ENCODE measurements around the gene BMPER.

DNA sequence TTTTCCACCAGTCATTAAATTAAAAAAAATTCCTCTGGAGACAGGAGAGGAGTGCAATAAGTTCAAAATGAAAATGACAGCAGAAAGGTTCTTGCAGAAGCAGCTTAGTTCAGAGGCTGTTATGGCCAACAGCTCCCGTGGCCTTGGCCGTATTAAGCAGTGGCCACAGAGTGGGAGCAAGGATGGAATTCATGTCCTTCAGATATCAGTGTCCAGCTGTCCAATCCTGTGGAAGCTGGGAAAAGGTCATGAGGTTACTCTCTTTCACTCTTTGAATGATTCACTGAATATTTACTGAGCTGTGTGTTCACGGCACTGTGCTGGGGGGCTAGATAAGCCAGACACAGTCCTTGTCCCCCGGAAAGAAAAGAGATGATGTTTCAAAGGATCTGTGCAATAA lies 231.8 kb downstream of the BMPER start:
- TF ChIP-seq, protein P1, sequence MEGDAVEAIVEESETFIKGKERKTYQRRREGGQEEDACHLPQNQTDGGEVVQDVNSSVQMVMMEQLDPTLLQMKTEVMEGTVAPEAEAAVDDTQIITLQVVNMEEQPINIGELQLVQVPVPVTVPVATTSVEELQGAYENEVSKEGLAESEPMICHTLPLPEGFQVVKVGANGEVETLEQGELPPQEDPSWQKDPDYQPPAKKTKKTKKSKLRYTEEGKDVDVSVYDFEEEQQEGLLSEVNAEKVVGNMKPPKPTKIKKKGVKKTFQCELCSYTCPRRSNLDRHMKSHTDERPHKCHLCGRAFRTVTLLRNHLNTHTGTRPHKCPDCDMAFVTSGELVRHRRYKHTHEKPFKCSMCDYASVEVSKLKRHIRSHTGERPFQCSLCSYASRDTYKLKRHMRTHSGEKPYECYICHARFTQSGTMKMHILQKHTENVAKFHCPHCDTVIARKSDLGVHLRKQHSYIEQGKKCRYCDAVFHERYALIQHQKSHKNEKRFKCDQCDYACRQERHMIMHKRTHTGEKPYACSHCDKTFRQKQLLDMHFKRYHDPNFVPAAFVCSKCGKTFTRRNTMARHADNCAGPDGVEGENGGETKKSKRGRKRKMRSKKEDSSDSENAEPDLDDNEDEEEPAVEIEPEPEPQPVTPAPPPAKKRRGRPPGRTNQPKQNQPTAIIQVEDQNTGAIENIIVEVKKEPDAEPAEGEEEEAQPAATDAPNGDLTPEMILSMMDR (conservative IDR thresholded peaks at IDR 0.05; ENCODE audit: low read depth, low read length): no peak
- TF ChIP-seq EZH2 (IDR thresholded peaks at IDR 0.05; ENCODE audit: borderline replicate concordance, low read depth, low read length, poor library complexity, severe bottlenecking): no peak
